ENCODE measurements around the gene HEXIM2.

The HEXIM2 gene

DNA sequence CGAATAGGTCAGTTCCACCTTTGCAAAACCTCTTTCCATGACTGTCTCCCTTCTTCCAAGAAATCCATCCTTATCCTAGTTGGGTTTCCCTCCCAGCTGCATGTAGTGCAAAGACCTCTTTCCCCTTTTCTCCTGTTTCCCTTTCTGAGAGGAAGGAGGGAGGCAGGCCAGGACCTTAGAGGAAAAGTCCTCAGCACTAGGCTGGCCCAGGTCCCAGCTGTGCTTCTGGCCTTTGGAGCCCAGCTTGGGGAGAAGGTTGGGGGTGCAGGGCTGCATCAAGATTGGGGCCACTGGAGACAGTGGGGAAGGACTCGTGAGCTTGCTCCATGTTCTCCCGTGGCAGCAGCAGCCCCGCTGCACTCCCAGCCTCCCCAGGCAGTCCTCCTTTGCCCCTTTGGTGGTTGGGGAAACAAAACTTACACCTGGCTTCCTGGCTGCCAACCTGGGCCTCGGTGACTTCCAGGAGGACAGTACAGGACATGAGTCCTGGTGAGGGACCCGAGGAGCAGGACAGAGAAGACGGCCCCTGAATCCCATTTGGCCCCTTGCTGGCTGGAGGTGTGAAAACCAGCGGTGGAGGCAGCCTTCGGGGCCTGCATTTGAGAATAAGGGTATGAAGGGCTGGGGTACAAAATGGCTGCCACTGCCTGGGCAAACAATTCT, 481 bp downstream of the HEXIM2 start:
- H3K4me3 ChIP-seq (ENCODE audit: low read length), result peak overlapping the region; percentile 44
- TF ChIP-seq, protein P1, sequence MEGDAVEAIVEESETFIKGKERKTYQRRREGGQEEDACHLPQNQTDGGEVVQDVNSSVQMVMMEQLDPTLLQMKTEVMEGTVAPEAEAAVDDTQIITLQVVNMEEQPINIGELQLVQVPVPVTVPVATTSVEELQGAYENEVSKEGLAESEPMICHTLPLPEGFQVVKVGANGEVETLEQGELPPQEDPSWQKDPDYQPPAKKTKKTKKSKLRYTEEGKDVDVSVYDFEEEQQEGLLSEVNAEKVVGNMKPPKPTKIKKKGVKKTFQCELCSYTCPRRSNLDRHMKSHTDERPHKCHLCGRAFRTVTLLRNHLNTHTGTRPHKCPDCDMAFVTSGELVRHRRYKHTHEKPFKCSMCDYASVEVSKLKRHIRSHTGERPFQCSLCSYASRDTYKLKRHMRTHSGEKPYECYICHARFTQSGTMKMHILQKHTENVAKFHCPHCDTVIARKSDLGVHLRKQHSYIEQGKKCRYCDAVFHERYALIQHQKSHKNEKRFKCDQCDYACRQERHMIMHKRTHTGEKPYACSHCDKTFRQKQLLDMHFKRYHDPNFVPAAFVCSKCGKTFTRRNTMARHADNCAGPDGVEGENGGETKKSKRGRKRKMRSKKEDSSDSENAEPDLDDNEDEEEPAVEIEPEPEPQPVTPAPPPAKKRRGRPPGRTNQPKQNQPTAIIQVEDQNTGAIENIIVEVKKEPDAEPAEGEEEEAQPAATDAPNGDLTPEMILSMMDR (IDR thresholded peaks at IDR 0.05; ENCODE audit: insufficient read depth, low read depth, low read length, missing control alignments), result no peak
- DNase-seq (ENCODE audit: low read depth), result no peak

DNA sequence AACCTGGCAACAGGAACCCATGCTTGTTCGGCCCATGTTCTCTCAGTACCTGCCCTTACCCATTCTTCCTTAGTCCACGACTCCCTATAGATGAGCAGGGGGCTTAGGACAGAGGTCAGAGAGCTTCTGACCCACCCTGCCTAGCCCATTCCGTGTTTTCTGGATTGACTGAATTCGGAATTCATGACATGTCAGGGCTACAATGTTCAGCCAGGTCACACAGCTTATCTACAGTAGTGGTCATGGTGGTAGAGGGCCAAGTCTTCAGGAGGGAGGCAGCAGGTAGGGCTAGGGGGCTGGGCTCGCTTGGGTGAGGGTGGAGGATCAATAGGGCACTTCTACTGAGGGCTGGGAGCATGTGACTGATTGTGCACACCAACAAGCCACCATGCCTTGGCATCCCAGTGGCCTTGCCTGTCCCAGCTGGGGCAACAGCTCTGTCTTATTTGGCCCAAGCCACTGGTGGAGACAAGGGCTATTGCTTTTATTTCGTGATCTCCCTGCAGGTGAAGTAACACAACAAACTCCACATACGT, 3.1 kb downstream of the HEXIM2 start:
- TF ChIP-seq, protein P1 (IDR thresholded peaks at IDR 0.05; ENCODE audit: insufficient read depth, low read depth, low read length, missing control alignments), result no peak
- no peak for DNase-seq (ENCODE audit: low read depth)
- H3K4me3 ChIP-seq (ENCODE audit: low read length), result no peak overlapping the region

DNA sequence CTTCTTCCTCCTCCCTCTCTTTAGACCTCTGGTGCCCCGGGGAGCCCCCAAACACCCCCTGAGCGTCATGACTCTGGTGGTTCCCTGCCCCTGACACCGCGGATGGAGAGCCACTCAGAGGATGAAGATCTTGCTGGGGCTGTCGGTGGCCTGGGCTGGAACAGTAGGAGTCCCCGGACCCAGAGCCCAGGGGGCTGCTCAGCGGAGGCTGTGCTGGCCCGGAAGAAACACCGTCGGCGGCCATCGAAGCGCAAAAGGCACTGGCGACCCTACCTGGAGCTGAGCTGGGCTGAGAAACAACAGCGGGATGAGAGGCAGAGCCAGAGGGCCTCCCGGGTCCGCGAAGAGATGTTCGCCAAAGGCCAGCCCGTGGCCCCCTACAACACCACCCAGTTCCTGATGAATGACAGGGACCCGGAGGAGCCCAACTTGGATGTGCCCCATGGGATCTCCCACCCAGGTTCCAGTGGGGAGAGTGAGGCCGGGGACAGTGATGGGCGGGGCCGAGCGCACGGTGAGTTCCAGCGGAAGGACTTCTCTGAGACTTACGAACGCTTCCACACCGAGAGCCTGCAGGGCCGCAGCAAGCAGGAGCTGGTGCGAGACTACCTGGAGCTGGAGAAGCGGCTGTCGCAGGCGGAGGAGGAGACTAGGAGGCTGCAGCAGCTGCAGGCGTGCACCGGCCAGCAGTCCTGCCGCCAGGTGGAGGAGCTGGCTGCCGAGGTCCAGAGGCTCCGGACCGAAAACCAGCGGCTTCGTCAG, 7.5 kb downstream of the HEXIM2 start:
- TF ChIP-seq, protein P1 (IDR thresholded peaks at IDR 0.05; ENCODE audit: insufficient read depth, low read depth, low read length, missing control alignments), result no peak
- DNase-seq (ENCODE audit: low read depth), result no peak
- H3K4me3 ChIP-seq (ENCODE audit: low read length), result no peak overlapping the region

DNA sequence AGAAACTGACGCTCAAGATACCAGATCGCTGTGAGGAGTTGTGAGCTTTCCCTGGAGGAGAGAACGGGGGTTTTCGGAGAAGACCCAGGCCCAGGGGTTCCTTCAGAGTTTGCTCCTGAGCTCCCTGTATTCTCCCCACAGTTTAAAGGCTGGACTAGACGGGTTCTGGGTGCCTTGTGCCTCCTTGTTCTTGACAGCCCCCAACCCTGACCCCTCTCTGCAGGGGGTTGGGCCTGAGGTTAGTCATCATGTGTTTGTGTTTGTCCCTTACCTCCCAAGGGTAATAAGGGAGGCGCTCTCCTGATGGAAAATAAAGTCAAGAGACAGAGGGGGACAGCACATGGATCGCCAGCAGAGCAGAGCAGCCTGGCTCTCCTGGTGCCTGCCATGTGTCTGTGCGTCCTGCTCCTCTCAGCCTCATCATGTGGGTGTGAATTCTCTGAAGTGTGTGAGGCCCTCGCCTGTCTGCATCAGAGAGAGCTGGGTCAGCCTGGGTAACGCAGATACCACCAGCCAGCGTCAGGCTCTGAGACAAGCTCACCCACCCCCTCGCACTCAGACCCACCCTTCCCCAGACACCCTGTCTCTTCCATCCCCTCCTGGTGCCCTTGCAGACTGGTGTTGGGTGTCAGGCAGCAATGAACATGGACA, 8.7 kb downstream of the HEXIM2 start:
- no peak for DNase-seq (ENCODE audit: low read depth)
- TF ChIP-seq, protein P1 (IDR thresholded peaks at IDR 0.05; ENCODE audit: insufficient read depth, low read depth, low read length, missing control alignments), result no peak

DNA sequence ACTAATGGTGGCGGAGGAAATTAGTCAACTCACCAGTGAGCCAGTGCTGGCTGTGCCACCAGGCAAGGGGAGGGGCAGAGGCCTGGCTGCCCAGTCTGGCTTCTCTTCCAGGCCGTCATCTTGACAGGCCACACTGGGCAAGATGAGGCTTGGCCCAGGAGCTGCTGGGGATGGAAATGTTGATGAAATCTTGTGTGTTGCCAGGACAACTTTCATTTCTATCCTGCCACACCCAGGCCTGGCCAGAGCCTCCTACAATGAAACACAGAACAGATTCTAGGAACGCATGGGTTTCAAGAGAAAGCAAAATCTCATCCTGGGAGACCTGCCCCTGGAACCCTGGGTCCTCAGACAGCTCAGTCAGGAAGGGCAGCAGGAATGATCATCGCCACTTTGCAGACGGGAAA, 9.3 kb downstream of the HEXIM2 start:
- TF ChIP-seq, protein P1 (IDR thresholded peaks at IDR 0.05; ENCODE audit: insufficient read depth, low read depth, low read length, missing control alignments), result no peak
- peak; percentile 98 for DNase-seq (ENCODE audit: low read depth)
- H3K4me3 ChIP-seq (ENCODE audit: low read length), result peak overlapping the region; percentile 62

More for the DNA sequence above, 8.7 kb downstream of the HEXIM2 start:
- peak overlapping the region; percentile 62 for H3K4me3 ChIP-seq (ENCODE audit: low read length)

DNA sequence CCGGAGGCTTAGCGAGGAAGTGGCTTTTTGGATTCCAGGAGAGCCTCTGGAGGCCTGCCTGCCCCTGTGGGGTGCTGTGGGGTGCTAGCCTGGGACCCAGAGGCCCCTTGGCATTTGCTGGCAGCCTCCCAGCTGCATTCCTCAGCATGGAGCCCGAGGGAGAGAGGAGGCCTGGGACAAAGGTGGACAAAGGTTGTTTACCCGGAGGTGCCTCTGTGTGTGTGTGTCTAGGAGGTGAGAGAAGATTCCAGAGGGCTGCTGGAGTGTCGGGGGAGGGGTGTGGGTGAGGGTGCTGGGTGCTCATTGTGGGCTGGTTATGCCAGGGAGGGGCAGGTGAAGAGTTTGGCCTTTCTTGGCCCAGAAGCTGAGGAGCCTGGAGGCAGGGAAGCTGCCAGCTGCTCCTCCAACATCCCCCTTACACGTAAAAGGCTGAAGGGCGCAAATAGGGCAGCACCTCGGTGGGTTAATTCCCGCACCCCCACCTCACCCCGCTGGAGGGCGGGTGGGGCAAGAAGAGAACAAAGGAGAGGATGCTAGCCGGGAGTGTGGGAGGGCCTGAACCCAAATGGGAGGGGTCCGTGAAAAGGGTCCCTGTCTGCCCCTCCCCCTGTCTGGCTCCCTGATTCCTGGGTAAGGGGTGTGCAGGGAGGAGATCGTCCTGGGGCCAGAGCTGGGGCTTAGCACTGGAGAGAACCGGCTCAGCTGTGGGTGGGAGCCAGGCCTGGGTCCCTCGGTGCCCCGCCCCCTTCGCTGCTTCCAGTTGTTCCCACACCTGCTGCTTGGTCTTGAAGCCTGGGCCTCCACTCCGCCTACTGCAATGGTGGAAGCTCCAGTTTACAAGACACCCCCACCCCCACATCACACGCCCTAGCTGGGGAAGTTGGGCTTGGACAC, 9.9 kb downstream of the HEXIM2 start:
- TF ChIP-seq, protein P1 (IDR thresholded peaks at IDR 0.05; ENCODE audit: insufficient read depth, low read depth, low read length, missing control alignments), result peak; percentile 13
- H3K4me3 ChIP-seq (ENCODE audit: low read length), result peak overlapping the region; percentile 62
- peak; percentile 86 for DNase-seq (ENCODE audit: low read depth)

All from epithelial cell of esophagus (primary cell).